ENCODE measurements around the gene NCOR2.

DNA sequence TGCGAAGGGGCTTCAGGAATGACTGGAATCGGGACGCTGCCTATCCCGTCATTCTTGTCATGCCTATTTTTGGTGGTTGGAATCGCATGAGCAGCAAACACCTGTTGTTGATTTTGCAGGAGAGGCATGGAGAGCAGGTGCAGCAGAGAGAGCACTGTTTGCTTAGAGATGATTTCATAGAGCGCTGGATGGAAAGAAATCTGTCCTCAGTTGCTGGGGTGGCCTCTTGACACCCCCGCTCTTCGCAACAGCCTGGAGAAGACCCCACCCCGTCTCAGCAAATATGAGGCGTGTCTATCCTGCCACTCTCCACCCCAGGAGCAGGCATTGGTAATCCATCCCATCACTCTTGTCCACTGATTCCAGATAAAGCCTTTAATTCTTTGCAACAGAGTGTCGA lies 19.3 kb upstream of the NCOR2 start:
- TF ChIP-seq, protein P1, sequence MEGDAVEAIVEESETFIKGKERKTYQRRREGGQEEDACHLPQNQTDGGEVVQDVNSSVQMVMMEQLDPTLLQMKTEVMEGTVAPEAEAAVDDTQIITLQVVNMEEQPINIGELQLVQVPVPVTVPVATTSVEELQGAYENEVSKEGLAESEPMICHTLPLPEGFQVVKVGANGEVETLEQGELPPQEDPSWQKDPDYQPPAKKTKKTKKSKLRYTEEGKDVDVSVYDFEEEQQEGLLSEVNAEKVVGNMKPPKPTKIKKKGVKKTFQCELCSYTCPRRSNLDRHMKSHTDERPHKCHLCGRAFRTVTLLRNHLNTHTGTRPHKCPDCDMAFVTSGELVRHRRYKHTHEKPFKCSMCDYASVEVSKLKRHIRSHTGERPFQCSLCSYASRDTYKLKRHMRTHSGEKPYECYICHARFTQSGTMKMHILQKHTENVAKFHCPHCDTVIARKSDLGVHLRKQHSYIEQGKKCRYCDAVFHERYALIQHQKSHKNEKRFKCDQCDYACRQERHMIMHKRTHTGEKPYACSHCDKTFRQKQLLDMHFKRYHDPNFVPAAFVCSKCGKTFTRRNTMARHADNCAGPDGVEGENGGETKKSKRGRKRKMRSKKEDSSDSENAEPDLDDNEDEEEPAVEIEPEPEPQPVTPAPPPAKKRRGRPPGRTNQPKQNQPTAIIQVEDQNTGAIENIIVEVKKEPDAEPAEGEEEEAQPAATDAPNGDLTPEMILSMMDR (IDR thresholded peaks at IDR 0.05; ENCODE audit: extremely low read depth in 1 of 2, insufficient read depth in 1 of 2, low read depth in 1 of 2, low read length in 2 of 2): no peak
- TF ChIP-seq POLR2A (IDR thresholded peaks at IDR 0.05; ENCODE audit: low read depth, low read length) (no peak), EZH2 (IDR thresholded peaks at IDR 0.05; ENCODE audit: borderline replicate concordance, low read depth, low read length, severe bottlenecking) (no peak), GATA2 (IDR thresholded peaks at IDR 0.05; ENCODE audit: insufficient read depth, insufficient read length, low read depth, low read length) (no peak), POLR2AphosphoS5 (IDR thresholded peaks at IDR 0.05; ENCODE audit: insufficient read depth, low read depth, low read length) (no peak), FOS (IDR thresholded peaks at IDR 0.05; ENCODE audit: borderline replicate concordance, insufficient read depth, low read length) (no peak)
- TF ChIP-seq, protein P2, sequence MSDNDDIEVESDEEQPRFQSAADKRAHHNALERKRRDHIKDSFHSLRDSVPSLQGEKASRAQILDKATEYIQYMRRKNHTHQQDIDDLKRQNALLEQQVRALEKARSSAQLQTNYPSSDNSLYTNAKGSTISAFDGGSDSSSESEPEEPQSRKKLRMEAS (IDR thresholded peaks at IDR 0.05; ENCODE audit: insufficient read depth, insufficient read length): no peak
